GM12872 (cell line): Measurements from ENCODE around the gene CCL2.

Experiments used
- CTCF ChIP-seq: IDR thresholded peaks from 3 replicates; pipeline ENCODE4 v1.5.1; 2011; ENCODE audit warnings: low read depth, mild to moderate bottlenecking, low read length, moderate library complexity; ENCODE audit not compliant: insufficient read depth

The CCL2 gene

GRCh38 chr17:34269969-34270368 is 14.9 kb downstream of the CCL2 start, which contains the start of gene CCL7:
Gene CCL7, plus strand, starts transcription at chr17:34270221. Its CDS starts 70 bp downstream, at chr17:34270291.
- TF ChIP-seq CTCF, result no peak

GRCh38 chr17:34275881-34276280 is 20.8 kb downstream of the CCL2 start:
- no peak for TF ChIP-seq CTCF

GRCh38 chr17:34276826-34277225 is 21.7 kb downstream of the CCL2 start:
- TF ChIP-seq CTCF, result no peak

GRCh38 chr17:34283571-34283970 is 28.5 kb downstream of the CCL2 start:
- TF ChIP-seq CTCF, result no peak

- no peak for TF ChIP-seq CTCF
These were observed 30.3 kb downstream of the CCL2 start, which contains the start of gene CCL11 for GRCh38 chr17:34285286-34285792. Gene CCL11, plus strand, starts transcription at chr17:34285742. Its CDS starts 67 bp downstream, at chr17:34285809.

GRCh38 chr17:34287875-34288274 is 32.8 kb downstream of the CCL2 start:
- TF ChIP-seq CTCF, result no peak

GRCh38 chr17:34290586-34290985 is 35.5 kb downstream of the CCL2 start:
- no peak for TF ChIP-seq CTCF

- TF ChIP-seq CTCF, result no peak
These were observed 36.8 kb downstream of the CCL2 start for GRCh38 chr17:34291721-34292348.
